HL-60 (cell line): Measurements from ENCODE around the gene NAALADL2.

Experiments
- SPI1 ChIP-seq: IDR thresholded peaks from 2 replicates; pipeline ENCODE4 v1.6.1; 2012; ENCODE audit warnings: low read depth, mild to moderate bottlenecking, borderline replicate concordance
- TF ChIP-seq, protein P1 (sequence below): IDR thresholded peaks from one replicate; pipeline ENCODE4 v1.5.1; 2011; ENCODE audit warnings: low read length, control low read depth, inconsistent platforms; ENCODE audit not compliant: insufficient read depth

DNA sequence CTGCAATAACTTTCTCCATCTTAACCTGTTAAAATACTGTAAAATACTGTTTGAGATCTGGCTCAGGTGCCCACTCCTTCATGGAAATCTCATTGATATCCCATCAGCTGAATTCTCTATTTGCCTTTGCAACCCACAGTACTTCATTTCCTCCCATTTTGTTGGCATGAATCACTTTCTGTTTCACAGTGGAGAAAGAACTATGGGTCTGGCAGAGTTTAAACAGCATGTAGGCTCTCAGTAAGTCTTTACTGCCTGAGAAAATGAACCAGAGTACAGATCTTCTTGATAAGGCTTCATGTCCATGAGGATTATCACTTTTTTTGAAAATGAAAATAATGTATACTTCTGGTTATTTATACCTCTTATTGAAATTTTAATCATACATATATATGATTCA is 245.9 kb downstream of the NAALADL2 start:
- TF ChIP-seq, protein P1, sequence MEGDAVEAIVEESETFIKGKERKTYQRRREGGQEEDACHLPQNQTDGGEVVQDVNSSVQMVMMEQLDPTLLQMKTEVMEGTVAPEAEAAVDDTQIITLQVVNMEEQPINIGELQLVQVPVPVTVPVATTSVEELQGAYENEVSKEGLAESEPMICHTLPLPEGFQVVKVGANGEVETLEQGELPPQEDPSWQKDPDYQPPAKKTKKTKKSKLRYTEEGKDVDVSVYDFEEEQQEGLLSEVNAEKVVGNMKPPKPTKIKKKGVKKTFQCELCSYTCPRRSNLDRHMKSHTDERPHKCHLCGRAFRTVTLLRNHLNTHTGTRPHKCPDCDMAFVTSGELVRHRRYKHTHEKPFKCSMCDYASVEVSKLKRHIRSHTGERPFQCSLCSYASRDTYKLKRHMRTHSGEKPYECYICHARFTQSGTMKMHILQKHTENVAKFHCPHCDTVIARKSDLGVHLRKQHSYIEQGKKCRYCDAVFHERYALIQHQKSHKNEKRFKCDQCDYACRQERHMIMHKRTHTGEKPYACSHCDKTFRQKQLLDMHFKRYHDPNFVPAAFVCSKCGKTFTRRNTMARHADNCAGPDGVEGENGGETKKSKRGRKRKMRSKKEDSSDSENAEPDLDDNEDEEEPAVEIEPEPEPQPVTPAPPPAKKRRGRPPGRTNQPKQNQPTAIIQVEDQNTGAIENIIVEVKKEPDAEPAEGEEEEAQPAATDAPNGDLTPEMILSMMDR, result no peak
- TF ChIP-seq SPI1, result no peak
